Endometrium (tissue), 2 donors: ENCODE measurements around the gene WDR5.

ENCODE experiments used
- FAIRE-seq: peaks from 2 replicates; lab custom pipeline; 2012; peaks lifted over from hg19 to GRCh38; lab: Jason Lieb, UNC
- donor health status: control.
- donor health status: control.

WDR5 gene

GRCh38 chr9:134174073-134174449 is 38.2 kb downstream of the WDR5 start:
- FAIRE-seq, result no peak

GRCh38 chr9:134174526-134175290 is 38.8 kb downstream of the WDR5 start:
- FAIRE-seq, result no peak

GRCh38 chr9:134175291-134175807 is 39.5 kb downstream of the WDR5 start:
- no peak for FAIRE-seq

- FAIRE-seq, result no peak
Observed at GRCh38 chr9:134175808-134176598, 40.1 kb downstream of the WDR5 start.

GRCh38 chr9:134176599-134176968 is 40.7 kb downstream of the WDR5 start:
- no peak for FAIRE-seq

GRCh38 chr9:134177186-134177585 is 41.3 kb downstream of the WDR5 start:
- FAIRE-seq, result no peak

- FAIRE-seq, result no peak
Observed at GRCh38 chr9:134177624-134178393, 41.9 kb downstream of the WDR5 start.

- no peak for FAIRE-seq
Observed at GRCh38 chr9:134178394-134178767, 42.5 kb downstream of the WDR5 start.

GRCh38 chr9:134178768-134179551 is 43.1 kb downstream of the WDR5 start:
- no peak for FAIRE-seq

GRCh38 chr9:134179595-134179917 is 43.7 kb downstream of the WDR5 start:
- no peak for FAIRE-seq

- FAIRE-seq, result no peak
Observed at GRCh38 chr9:134179918-134180785, 44.3 kb downstream of the WDR5 start.

- no peak for FAIRE-seq
Observed at GRCh38 chr9:134180786-134181647, 45.1 kb downstream of the WDR5 start.

- FAIRE-seq, result no peak
Observed at GRCh38 chr9:134181648-134182034, 45.8 kb downstream of the WDR5 start.

- FAIRE-seq, result no peak
Observed at GRCh38 chr9:134182554-134183085, 46.7 kb downstream of the WDR5 start.

- no peak for FAIRE-seq
Observed at GRCh38 chr9:134185536-134186011, 49.7 kb downstream of the WDR5 start.

- FAIRE-seq, result no peak
Observed at GRCh38 chr9:134186471-134187109, 50.7 kb downstream of the WDR5 start.

GRCh38 chr9:134187110-134187531 is 51.2 kb downstream of the WDR5 start:
- no peak for FAIRE-seq

- FAIRE-seq, result no peak
Observed at GRCh38 chr9:134187891-134188385, 52.1 kb downstream of the WDR5 start.
